ENCODE results near the gene PIP4K2A. TPM values are rescaled to one million over a fixed set of nuclear protein-coding genes. Genes with fewer than 3 reads are reported as not detected.

The PIP4K2A gene
- total RNA-seq, 1 experiment from 2014 or later: 53.6 TPM

DNA sequence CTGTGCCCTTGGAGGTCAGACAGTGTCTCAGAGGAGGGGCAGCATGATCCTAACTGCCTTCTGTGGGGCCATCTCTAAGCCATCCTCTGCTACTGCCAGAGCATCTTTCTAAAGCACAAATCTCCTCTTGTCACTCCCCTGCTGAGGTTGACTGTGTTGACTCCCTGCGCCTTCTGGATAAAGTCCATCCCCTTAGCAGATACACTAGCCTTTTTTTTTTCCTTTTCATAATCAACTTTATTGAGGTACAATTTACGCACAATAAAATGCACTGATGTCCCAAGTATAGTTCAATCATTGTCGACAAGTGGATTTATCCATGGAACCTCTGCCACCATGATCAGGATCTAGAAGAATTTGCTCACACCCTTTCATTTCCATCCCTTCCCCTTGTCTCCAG lies 219.0 kb downstream of the PIP4K2A start:
- no peak for DNase-seq (ENCODE audit: low read depth)
- in situ Hi-C loops (cut with HindIII; ENCODE audit: low pct_unique_long_range_greater_than_20kb, low sequenced_read_pairs): no loop called here

DNA sequence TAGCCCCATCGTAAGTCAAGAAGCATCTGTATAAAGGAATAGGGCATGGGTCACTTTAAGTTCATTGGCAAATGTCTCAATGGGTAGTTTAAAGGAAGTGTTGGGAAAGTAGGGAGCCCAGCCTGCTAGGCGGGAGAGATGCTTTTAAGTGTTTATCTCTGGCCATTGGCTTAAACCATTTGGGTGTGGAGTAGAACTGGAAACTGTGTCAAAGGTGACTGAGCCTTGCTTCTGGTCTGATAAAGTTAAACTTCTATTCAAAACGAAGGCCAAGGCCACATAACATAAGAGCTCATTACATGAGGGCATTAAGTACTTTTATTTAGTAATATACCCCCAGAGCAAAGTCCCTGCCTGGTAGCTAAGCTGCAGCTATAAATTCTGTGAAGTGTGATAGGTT lies 220.4 kb downstream of the PIP4K2A start:
- in situ Hi-C loops (cut with HindIII; ENCODE audit: low pct_unique_long_range_greater_than_20kb, low sequenced_read_pairs): no loop called here
- DNase-seq (ENCODE audit: low read depth): no peak

DNA sequence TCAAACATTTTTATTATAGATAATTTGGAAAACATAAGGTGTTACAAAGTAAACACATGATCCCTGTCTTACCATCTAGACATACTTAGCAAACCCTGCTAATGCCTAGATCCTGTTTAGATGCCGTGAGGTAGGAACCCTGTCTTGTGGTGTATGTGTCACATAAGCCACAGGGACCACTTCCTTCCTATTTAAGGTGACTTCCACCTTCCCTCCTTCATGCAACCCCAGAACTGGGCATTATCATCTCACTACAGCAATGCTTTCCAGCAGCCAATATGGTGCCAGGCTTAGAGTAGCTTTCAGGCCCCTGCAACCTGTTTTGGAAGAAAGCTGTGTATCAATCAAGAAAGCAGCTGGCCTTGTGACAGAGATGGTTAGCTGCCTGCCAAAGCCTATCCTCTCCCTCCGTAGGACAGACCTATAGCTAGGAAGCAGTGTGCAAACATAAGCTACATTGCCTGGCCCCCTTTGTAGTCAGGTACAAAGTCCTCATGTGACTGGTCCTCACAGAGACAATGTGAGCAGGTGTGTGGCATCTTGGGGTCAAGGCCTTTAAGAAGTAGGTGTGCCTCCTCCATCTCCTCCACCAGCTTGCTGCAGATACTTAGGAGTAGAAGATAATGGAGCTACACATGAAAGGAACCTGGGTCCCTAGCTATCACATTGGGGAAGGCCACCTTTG lies 222.3 kb downstream of the PIP4K2A start:
- DNase-seq (ENCODE audit: low read depth): no peak
- in situ Hi-C loops (cut with HindIII; ENCODE audit: low pct_unique_long_range_greater_than_20kb, low sequenced_read_pairs): no loop called here

DNA sequence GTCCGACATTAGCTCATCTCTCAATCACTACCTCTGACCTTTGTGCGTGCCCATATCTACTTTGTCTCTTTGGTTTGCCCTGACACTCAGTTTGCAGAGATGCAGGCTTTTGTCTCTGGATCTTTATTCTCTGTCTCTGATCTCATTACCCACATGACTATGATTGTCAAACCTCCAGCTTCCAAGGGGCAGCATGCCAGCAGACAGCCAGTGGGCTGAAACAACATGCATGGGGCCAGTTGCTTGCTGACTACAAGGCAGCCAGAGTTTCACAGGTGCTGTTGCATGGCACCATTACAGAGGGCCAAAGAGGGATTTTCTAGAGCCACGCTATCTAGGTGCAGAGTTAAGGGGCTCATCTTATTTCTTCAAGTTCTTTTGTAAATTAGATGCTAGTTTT lies 222.9 kb downstream of the PIP4K2A start:
- in situ Hi-C loops (cut with HindIII; ENCODE audit: low pct_unique_long_range_greater_than_20kb, low sequenced_read_pairs): no loop called here
- DNase-seq (ENCODE audit: low read depth): no peak

DNA sequence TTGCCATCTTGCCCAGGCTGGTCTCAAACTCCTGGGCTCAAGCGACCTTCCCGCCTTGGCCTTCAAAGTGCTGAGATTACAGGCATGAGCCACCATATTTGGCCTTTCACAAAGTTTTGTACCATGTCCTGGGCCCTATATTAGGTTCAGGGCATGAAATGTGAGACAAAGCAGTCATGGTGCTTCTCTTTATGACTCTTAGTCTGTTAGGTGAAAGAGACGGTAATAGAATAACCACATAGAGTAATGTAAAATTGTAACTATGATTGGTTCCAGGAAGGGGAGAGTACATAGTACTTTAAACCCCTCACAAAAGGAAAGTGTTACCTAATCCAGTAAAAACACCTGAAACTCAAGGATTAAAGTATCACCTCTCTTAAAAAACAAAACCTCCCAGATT lies 224.4 kb downstream of the PIP4K2A start:
- DNase-seq (ENCODE audit: low read depth): no peak
- in situ Hi-C loops (cut with HindIII; ENCODE audit: low pct_unique_long_range_greater_than_20kb, low sequenced_read_pairs): no loop called here

DNA sequence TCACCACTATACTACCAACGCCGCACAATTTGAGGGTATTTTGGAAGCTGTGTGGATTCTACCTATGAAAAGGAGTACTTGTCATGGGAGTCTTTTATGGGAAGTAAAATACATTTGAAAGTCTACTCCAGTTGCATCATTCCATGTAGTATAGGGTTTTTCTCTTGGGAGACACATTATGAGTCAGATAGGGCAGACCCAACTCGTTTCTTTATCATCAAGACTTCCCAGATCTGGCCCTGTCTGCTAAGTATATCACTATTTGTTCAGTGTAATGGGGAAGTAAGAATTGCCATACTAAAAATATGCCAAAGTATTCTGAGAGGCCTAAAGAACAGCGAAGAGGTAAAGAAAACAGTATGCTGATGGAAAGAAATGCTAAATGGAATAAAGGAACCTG lies 224.9 kb downstream of the PIP4K2A start:
- in situ Hi-C loops (cut with HindIII; ENCODE audit: low pct_unique_long_range_greater_than_20kb, low sequenced_read_pairs): no loop called here
- no peak for DNase-seq (ENCODE audit: low read depth)

DNA sequence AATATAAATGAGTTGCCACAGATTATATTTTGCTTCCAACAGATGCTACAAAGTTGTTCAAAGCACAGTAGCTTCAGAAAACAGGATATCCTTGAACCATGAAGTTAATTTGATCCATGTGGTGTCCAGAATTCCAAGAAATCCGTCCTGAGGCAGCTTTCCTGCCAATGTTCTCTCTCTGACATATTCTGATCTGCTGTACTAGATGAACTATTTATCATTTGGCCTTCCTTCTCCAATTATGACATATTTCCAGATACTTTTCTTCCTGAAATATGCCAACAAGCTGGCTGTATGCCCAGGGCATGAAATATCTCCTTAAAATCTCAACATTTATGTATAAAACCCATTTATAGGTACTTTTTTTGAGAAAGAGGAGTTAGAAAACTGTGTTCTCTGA lies 227.9 kb downstream of the PIP4K2A start:
- in situ Hi-C loops (cut with HindIII; ENCODE audit: low pct_unique_long_range_greater_than_20kb, low sequenced_read_pairs): no loop called here
- DNase-seq (ENCODE audit: low read depth): no peak

Other genes starting within 250 kb of the PIP4K2A start
- gene ARMC3, start 213.5 kb upstream of the PIP4K2A start, total RNA-seq (2014; rRNA removed; shearing (Covaris generic); ENCODE audit: low replicate concordance): 4.0 and 5.2 TPM in 2 replicates

Data from Caki2 (cell line).